Natural killer cell treated with Interleukin-12 subunit alpha and Interleukin-12 subunit beta and Interleukin-15 and Interleukin-18, amount 100 ng/mL, for 72 hours (primary cell): ENCODE data around the gene AHCY. TPM values are rescaled to one million over a fixed set of nuclear protein-coding genes. Genes with fewer than 3 reads are reported as not detected.
"Not testable (repeated sequence)": the region's sequence is repeated elsewhere in the genome, so short reads cannot be mapped to it uniquely, and the experiment has no call there.

Experiments used
- ATAC-seq, 2 donors: fragments of 150-1000 bp; cut with Tn5 transposase in 1 of 2; sonication (Bioruptor Pico), chemical (Tn5 transposase) in 1 of 2; 2 replicates each; pipeline ENCODE4 v1.10.0; 2021
- DNase-seq: peaks from one replicate; pipeline ENCODE4 v3.0.0; 2022; ENCODE audit warnings: low spot score
- H3K27ac Mint-ChIP-seq, 2 donors: 1 replicate in 1 of 2; 2 replicates in 1 of 2; pipeline ENCODE4 v1.8.0; 2022; ENCODE audit warnings: mixed read lengths in 2 of 2, mild to moderate bottlenecking in 1 of 2, moderate library complexity in 1 of 2
- H3K27me3 Mint-ChIP-seq, 2 donors: 1 replicate in 1 of 2; 2 replicates in 1 of 2; pipeline ENCODE4 v1.8.0; 2022; ENCODE audit warnings: mixed read lengths in 2 of 2
- H3K36me3 Mint-ChIP-seq: one replicate; pipeline ENCODE4 v1.8.0; 2022; ENCODE audit warnings: mixed read lengths
- H3K4me1 Mint-ChIP-seq, 2 donors: 1 replicate in 1 of 2; 2 replicates in 1 of 2; pipeline ENCODE4 v1.8.0; 2022; ENCODE audit warnings: low read depth in 2 of 2, mixed read lengths in 2 of 2, mild to moderate bottlenecking in 1 of 2
- H3K4me3 Mint-ChIP-seq: one replicate; pipeline ENCODE4 v1.8.0; 2022; ENCODE audit warnings: mixed read lengths
- H3K9me3 Mint-ChIP-seq: 2 replicates; pipeline ENCODE4 v1.8.0; 2022; ENCODE audit warnings: mixed read lengths
- total RNA-seq, 2 donors: library from RNA; stranded (reverse); gene quantifications; one replicate each; pipeline ENCODE4 v1.2.3, GENCODE V29; 2022

AHCY gene
- total RNA-seq, 2 donors from 2014 or later, result 61.3 to 121 TPM

DNA sequence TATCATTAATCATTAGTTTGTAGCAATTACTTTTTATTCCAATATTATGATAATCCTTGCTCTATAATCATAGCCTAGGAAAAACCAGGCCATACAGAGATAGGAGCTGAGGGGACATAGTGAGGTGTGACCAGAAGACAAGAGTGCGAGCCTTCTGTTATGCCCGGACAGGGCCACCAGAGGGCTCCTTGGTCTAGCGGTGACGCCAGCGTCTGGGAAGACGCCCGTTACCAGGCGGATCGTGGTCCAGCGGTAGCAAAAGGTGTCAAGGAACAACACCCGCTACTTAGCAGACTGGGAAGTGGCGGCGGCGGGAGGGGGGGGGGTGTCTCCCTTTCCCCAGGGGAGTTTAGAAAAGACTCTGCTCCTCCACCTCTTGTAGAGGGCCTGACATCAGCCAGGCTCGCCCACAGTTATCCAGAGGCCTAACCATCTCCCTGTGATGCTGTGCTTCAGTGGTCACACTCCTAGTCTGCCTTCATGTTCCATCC, 4.8 kb downstream of the AHCY start:
- not testable (repeated sequence) for H3K36me3 Mint-ChIP-seq, H3K9me3 Mint-ChIP-seq, H3K4me3 Mint-ChIP-seq, DNase-seq, ATAC-seq, H3K27ac Mint-ChIP-seq, H3K27me3 Mint-ChIP-seq
- peaks cover 11 to 17% of the 10 kb centered on the region in 2 donors for H3K4me1 Mint-ChIP-seq

DNA sequence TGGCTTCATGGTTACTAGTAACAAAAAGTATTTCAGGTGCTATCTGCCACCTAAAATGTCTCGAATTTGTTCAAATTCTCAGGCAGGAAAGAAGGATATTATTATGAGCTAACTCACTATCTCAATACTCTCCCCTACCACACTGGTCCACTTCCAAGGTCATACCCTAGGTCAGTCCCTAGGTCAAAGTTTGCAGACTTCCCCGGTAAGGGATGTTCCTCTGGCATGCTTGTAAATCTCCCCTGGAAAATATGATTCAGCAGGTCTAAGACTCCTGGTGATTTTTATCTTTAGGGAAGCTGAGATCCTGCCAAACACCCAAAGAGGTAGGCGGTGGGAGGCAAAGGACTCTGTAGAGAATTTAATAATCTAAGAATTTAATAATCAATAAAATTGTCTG, 6.7 kb downstream of the AHCY start:
- no peaks in the 10 kb centered on the region for H3K27me3 Mint-ChIP-seq
- no peaks in the 10 kb centered on the region for H3K36me3 Mint-ChIP-seq
- H3K9me3 Mint-ChIP-seq, result no peaks in the 10 kb centered on the region
- no peak for ATAC-seq
- H3K4me1 Mint-ChIP-seq, result peaks cover 5 to 7% of the 10 kb centered on the region in 2 donors
- no peak overlapping the region for H3K27ac Mint-ChIP-seq
- no peak for DNase-seq
- H3K4me3 Mint-ChIP-seq, result no peak overlapping the region

DNA sequence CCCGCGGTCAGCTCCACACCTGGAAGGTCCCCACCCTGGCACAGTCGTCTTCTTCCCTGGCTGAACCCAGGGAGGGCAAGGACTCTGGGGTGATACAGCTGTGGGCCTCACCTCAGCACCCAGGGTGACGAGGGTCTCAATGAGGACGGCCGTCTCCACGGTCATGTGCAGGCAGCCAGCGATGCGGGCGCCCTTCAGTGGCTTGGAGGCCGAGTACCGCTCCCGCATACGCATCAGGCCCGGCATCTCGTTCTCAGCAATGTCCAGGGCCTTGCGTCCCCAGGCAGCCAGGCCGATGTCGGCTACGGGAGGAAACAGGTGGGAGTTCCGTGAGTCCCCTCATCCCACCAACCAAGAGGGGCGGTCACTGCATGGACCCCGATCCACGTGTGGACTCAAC, 7.9 kb downstream of the AHCY start:
- Mint-ChIP-seq H3K27me3 (no peaks in the 10 kb centered on the region), H3K9me3 (no peaks in the 10 kb centered on the region), H3K4me3 (no peak overlapping the region), H3K4me1 (peaks cover 4% of the 10 kb centered on the region in 2 donors), H3K36me3 (peaks cover 5% of the 10 kb centered on the region), H3K27ac (no peak overlapping the region)
- DNase-seq (no peak), ATAC-seq (peak; percentile 17)

DNA sequence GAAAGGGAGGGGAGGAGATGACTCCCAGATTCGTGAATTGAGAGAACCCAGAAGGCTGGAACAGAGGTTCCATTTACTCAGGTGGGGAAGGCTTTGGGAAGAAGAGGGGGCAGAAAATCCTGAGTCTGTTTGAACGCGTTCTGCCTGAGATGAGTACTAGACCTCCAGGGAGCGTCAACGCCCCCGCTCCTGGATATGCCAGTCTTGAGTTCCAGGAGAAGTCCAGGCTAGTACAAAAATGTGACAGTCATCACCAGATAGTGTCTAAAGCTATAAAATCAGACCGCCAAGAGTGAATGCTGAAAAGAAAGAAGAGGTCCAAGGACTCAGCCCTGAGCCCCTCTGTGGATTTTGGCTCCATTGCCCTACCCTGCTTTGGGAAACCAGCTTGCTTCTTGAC, 8.6 kb downstream of the AHCY start:
- Mint-ChIP-seq H3K27me3 (no peaks in the 10 kb centered on the region), H3K36me3 (peaks cover 8% of the 10 kb centered on the region), H3K9me3 (no peaks in the 10 kb centered on the region), H3K27ac (no peak overlapping the region), H3K4me3 (no peak overlapping the region), H3K4me1 (peaks cover 4% of the 10 kb centered on the region in 2 donors)
- ATAC-seq, result no peak
- no peak for DNase-seq

DNA sequence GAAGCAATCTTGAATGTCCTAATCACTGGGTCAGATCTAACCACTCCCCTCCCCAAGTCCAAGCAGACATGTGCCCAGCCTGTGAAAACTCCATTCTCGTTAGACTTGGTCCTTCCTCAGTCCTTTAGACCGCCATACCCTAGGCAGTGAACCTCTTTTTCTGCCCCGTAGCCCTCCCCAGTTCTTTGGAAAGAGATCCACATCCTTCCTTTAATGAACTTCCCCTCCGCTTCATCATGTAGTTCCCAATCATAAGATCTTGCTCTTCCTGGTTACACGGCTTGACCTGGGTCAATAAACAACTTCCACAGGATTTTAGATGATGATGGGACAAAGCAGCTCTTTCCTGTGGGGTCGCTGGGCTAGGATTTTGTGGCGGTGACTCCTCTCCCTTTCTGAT, 9.6 kb downstream of the AHCY start:
- no peaks in the 10 kb centered on the region for H3K27me3 Mint-ChIP-seq
- DNase-seq (no peak), ATAC-seq (no peak)
- H3K9me3 Mint-ChIP-seq, result no peaks in the 10 kb centered on the region
- no peak overlapping the region for H3K4me3 Mint-ChIP-seq
- peaks cover 8% of the 10 kb centered on the region for H3K36me3 Mint-ChIP-seq
- H3K27ac Mint-ChIP-seq, result no peak overlapping the region
- H3K4me1 Mint-ChIP-seq, result peaks cover 4% of the 10 kb centered on the region in 2 donors

DNA sequence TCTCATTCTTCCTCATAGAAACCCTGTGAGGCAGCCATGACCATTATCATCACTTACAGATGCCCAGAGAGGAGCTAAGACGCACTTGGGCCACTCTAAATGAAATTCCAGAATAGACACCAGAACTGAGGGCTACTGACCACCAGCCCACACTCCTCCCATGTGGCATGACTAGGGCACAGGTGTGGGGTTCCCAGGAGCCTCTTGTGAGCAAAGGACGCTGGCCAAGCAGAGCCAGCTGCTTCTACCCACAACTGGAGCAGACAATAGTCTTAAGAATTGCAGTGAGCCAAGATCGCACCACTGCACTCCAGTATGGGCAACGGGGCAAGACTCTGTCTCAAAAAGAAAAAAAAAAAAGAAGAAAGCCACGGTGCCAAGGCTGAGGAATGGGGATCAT, 10.0 kb downstream of the AHCY start:
- DNase-seq (no peak), ATAC-seq (no peak)
- H3K9me3 Mint-ChIP-seq, result no peaks in the 10 kb centered on the region
- H3K36me3 Mint-ChIP-seq, result peaks cover 8% of the 10 kb centered on the region
- H3K4me3 Mint-ChIP-seq, result no peak overlapping the region
- no peak overlapping the region for H3K27ac Mint-ChIP-seq
- no peaks in the 10 kb centered on the region for H3K27me3 Mint-ChIP-seq
- H3K4me1 Mint-ChIP-seq, result peaks cover 4% of the 10 kb centered on the region in 2 donors

DNA sequence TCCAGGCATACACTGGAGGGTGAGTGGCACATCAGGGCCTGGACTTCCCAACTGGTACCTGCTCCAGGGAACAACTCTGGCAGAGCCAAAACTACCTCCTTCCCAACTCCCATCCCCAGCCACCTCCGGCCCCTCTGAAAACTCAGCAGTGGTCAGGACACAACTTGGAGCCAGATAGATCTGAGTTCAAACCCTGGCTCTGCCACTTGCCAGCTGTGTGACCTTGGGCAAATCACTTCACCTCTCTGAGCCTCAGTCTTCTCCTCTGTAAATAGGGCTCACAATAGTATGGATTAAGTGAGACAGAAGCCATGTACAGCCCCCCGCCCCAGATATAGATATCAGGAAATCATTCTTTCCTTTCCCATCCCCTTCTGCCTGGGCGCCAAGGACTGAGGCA, 10.7 kb downstream of the AHCY start:
- no peak overlapping the region for H3K4me3 Mint-ChIP-seq
- DNase-seq, result no peak
- peaks cover 4% of the 10 kb centered on the region in 2 donors for H3K4me1 Mint-ChIP-seq
- no peak for ATAC-seq
- H3K27ac Mint-ChIP-seq, result no peak overlapping the region
- no peaks in the 10 kb centered on the region for H3K27me3 Mint-ChIP-seq
- H3K9me3 Mint-ChIP-seq, result no peaks in the 10 kb centered on the region
- peaks cover 8% of the 10 kb centered on the region for H3K36me3 Mint-ChIP-seq

DNA sequence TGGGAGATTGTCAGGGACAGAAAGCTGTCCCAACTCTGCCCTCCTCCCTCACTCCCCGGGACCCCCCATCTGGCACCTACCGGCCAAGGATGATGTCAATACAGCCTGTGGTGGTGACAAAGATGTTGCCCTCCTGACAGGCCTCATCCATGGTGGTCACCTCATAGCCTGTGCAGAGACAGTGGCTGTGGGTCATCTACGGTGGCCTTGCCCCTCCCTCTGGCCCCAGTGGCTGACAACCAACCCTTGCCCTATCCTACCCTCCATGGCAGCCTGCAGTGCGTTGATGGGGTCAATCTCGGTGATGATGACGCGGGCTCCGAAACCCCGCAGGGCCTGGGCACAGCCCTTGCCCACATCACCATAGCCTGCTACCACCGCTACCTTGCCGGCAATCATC, 12.7 kb downstream of the AHCY start:
- ATAC-seq (peak in 1 of 2 donors; percentile 11), DNase-seq (no peak)
- Mint-ChIP-seq H3K4me3 (no peak overlapping the region), H3K9me3 (no peaks in the 10 kb centered on the region), H3K4me1 (peaks cover 4% of the 10 kb centered on the region in 2 donors), H3K36me3 (peaks cover 8% of the 10 kb centered on the region), H3K27me3 (no peaks in the 10 kb centered on the region), H3K27ac (no peak overlapping the region)

DNA sequence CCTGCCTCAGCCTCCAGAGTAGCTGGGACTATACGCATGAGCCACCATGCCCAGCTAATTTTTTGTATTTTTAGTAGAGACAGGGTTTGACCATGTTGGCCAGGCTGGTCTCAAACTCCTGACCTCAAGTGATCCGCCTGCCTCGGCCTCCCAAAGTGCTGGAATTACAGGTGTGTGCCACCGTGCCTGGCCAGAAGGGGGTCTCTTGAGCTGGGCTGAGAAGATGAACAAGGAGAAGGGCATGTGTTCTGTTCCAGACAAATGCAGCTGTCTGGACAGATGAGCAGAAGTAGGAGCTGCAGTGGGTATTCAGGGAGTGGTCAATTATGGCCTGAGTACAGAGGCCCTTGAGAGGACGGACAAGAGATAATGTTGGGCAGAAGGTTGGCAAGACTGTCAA, 15.7 kb downstream of the AHCY start:
- not testable (repeated sequence) for ATAC-seq

DNA sequence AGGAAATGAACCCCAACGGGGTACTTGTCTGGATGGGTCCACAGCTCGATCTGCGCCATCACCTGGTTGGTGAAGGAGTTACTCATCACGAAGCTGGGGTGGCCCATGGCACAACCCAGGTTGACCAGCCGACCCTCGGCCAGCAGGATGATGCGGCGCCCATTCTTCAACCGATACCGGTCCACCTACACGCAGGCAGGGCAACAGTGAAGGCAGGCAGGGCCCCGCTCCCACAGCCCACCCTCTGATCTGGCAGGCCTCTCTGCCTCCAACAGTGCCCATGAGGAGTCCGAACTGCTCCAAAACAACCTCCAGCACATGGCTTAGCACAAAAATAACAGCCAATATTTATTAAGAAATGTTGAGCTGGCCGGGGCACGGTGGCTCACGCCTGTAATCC, 17.7 kb downstream of the AHCY start:
- H3K36me3 Mint-ChIP-seq, result peaks cover 5% of the 10 kb centered on the region
- no peak for ATAC-seq
- no peaks in the 10 kb centered on the region for H3K9me3 Mint-ChIP-seq
- no peak overlapping the region for H3K27ac Mint-ChIP-seq
- H3K4me3 Mint-ChIP-seq, result no peak overlapping the region
- no peaks in the 10 kb centered on the region for H3K27me3 Mint-ChIP-seq
- no peak for DNase-seq
- no peaks in the 10 kb centered on the region for H3K4me1 Mint-ChIP-seq

More for the DNA sequence above, 15.7 kb downstream of the AHCY start:
- H3K27ac Mint-ChIP-seq, H3K4me1 Mint-ChIP-seq, H3K27me3 Mint-ChIP-seq, H3K4me3 Mint-ChIP-seq, H3K36me3 Mint-ChIP-seq, H3K9me3 Mint-ChIP-seq, DNase-seq: not testable (repeated sequence)

DNA sequence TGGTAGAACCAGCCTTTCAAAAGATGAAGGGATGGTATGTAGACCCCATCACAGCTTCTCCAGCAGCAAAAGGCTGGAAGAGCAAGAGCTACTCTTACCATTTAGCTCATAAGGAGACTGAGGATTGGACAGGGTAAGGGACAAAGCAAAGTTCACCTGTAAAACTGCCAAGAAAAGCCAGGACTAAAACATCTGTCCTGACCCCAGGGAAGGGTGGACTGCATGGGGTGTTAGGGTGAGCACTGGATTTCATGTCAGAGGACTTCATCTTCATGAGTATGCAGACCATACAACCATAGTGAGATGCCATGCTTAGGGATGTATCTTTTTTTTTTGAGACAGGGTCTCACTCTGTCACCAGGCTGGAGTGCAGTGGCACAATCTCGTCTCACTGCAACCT, 19.3 kb downstream of the AHCY start:
- Mint-ChIP-seq H3K27ac (no peak overlapping the region), H3K9me3 (no peaks in the 10 kb centered on the region), H3K4me3 (no peak overlapping the region)

DNA sequence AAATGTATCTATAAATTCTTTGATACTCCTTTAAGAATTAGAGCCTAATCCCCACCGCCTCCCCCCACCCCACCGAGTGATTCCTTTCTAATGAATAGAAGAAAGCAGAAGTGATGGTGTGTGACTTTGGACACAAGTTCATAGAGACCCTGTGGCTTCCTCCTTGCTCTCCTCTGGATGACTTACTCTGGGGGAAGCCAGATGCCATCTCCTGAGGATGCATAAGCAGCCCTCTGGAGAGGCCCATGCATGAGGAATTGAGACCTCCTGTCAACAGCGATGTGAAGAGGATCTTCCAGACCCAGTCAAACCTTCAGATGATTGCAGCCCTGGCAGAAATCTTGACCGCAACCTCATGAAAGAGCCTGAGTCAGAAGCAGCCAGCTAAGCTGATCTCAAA, 21.1 kb downstream of the AHCY start:
- H3K27ac Mint-ChIP-seq, result no peak overlapping the region
- no peaks in the 10 kb centered on the region for H3K36me3 Mint-ChIP-seq

More for the DNA sequence above, 19.3 kb downstream of the AHCY start:
- Mint-ChIP-seq H3K4me1 (no peaks in the 10 kb centered on the region), H3K36me3 (no peaks in the 10 kb centered on the region), H3K27me3 (no peaks in the 10 kb centered on the region)
- ATAC-seq (no peak), DNase-seq (no peak)

DNA sequence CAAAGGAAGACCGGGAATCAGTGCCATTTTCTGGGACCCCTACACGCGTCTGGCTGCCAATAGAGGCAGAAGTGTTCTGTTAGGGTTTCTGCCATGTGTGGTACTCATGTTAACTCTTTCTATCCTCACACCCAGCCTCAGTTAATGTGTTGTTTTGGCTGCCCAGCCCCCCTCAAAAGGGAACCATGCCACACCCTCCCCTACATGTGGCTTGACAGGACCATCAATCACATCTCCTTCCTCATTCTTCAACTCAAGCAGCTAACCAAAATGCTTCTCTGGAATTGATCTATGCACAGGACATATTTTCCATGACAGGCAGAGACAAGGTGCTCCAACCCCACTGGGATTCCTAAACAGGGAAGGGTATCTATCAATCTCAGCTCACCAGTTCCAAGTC, 22.0 kb downstream of the AHCY start:
- no peak for ATAC-seq
- no peak overlapping the region for H3K27ac Mint-ChIP-seq
- no peak for DNase-seq
- no peak overlapping the region for H3K4me3 Mint-ChIP-seq
- H3K4me1 Mint-ChIP-seq, result no peaks in the 10 kb centered on the region
- no peaks in the 10 kb centered on the region for H3K9me3 Mint-ChIP-seq
- H3K27me3 Mint-ChIP-seq, result no peaks in the 10 kb centered on the region
- no peaks in the 10 kb centered on the region for H3K36me3 Mint-ChIP-seq

More for the DNA sequence above, 21.1 kb downstream of the AHCY start:
- Mint-ChIP-seq H3K9me3 (no peaks in the 10 kb centered on the region), H3K4me1 (no peaks in the 10 kb centered on the region), H3K27me3 (no peaks in the 10 kb centered on the region), H3K4me3 (no peak overlapping the region)
- ATAC-seq, result no peak
- DNase-seq, result no peak

DNA sequence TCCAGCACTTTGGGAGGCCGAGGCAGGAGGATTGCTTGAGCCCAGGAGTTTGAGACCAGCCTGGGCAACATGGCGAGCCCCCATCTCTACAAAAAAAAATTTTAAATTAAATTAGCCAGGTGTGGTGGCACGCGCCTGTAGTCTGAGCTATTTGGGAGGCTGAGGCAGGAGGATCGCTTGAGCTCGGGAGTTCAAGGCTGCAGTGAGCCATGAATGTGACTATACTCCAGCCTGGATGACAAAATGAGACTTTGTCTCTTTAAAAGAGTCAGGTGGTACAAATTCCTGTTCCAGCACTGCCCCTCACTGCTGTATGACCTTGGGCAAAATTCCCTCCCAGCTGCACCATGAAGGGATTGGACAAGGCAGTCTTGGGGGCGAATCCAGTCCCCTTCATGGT, 28.5 kb downstream of the AHCY start:
- peaks cover 7% of the 10 kb centered on the region in 2 donors for H3K4me1 Mint-ChIP-seq
- H3K36me3 Mint-ChIP-seq, result no peaks in the 10 kb centered on the region
- ATAC-seq (no peak), DNase-seq (no peak)
- no peak overlapping the region for H3K27ac Mint-ChIP-seq
- no peaks in the 10 kb centered on the region for H3K27me3 Mint-ChIP-seq
- H3K4me3 Mint-ChIP-seq, result no peak overlapping the region
- H3K9me3 Mint-ChIP-seq, result no peaks in the 10 kb centered on the region

DNA sequence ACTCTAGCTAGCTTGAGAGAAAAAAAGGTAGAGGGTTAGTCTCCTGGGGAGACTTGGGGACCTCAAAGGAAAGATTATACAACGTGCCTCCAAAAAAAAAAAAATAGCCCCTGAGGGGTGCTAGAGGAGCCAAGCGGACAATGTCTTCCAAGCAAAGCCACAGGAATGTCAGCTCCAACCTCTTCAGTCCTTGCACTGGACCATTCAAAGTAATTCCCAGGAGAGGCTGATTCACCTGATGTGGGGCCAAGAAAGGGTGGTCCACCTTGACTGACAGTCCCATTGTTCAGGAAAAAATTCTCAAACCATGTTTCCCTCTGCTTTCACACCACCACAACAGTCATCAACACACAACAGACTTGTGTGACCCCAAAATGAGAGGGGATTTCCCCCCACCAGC, 31.2 kb downstream of the AHCY start:
- no peak overlapping the region for H3K27ac Mint-ChIP-seq
- peaks cover 7 to 12% of the 10 kb centered on the region in 2 donors for H3K4me1 Mint-ChIP-seq
- peak overlapping the region; percentile 49 for H3K4me3 Mint-ChIP-seq
- peaks cover 0 to 3% of the 10 kb centered on the region in 2 donors for H3K27me3 Mint-ChIP-seq
- no peak for DNase-seq
- H3K9me3 Mint-ChIP-seq, result no peaks in the 10 kb centered on the region
- no peak for ATAC-seq
- no peaks in the 10 kb centered on the region for H3K36me3 Mint-ChIP-seq
